ENCODE data around the gene FAT4. TPM values are rescaled to one million over a fixed set of nuclear protein-coding genes. Genes with fewer than 3 reads are reported as not detected.

FAT4 gene

DNA sequence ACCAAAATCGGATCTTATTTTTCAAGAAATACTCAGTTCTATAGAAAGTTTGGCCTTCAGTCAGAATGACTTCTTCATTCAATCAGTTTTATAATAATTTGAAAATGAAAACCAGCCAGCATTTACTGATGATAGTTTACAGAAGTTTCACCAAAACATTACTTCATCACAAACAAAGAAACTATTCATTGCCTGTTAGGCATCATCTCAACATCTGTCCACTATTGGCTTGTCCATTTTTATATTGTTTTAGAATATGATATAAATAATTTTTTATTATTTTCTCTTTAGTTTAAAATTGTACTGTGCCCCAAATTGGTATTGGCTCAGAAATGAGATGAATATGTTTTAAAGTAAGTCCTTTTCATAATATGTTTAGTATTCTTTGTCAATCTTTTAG is 38.4 kb downstream of the FAT4 start:
- Histone ChIP-seq H3K4me1 (ENCODE audit: control insufficient read depth, insufficient read depth, low read length) (no peaks in the 10 kb centered on the region), H3K4me3 (ENCODE audit: low read length) (no peak overlapping the region), H3K4me2 (ENCODE audit: low read length) (no peak overlapping the region), H3K9ac (ENCODE audit: low read depth, low read length) (no peak overlapping the region), H3K9me3 (replicated peaks; ENCODE audit: low read length) (no peaks in the 10 kb centered on the region), H3K27me3 (ENCODE audit: control insufficient read depth, insufficient read depth, low read length) (no peaks in the 10 kb centered on the region), H3K36me3 (ENCODE audit: insufficient read depth, low read length) (no peaks in the 10 kb centered on the region)

DNA sequence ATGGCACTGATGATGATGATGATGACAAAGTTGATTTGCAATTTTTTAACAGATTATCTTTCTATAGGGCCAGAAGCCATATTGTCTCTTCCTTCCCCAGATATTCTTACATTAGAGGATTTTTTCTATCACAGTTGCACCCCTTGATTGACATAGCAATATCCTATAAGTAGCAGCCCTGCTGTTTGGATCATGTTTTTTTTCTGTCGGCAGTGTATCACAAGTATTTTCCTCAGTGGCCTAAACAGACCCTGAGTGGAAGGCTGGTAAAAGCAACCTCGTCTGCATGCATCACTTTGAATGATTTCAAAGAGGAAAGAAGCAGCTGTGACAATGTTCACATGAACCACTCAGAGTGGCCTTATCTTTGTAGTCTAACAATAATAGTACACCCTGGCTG is 41.0 kb downstream of the FAT4 start:
- no peak overlapping the region for H3K9ac ChIP-seq (ENCODE audit: low read depth, low read length)
- H3K27me3 ChIP-seq (ENCODE audit: control insufficient read depth, insufficient read depth, low read length), result no peaks in the 10 kb centered on the region
- no peaks in the 10 kb centered on the region for H3K36me3 ChIP-seq (ENCODE audit: insufficient read depth, low read length)
- H3K9me3 ChIP-seq (replicated peaks; ENCODE audit: low read length), result no peaks in the 10 kb centered on the region
- H3K4me3 ChIP-seq (ENCODE audit: low read length), result no peak overlapping the region
- H3K4me1 ChIP-seq (ENCODE audit: control insufficient read depth, insufficient read depth, low read length), result no peaks in the 10 kb centered on the region
- H3K4me2 ChIP-seq (ENCODE audit: low read length), result no peak overlapping the region

DNA sequence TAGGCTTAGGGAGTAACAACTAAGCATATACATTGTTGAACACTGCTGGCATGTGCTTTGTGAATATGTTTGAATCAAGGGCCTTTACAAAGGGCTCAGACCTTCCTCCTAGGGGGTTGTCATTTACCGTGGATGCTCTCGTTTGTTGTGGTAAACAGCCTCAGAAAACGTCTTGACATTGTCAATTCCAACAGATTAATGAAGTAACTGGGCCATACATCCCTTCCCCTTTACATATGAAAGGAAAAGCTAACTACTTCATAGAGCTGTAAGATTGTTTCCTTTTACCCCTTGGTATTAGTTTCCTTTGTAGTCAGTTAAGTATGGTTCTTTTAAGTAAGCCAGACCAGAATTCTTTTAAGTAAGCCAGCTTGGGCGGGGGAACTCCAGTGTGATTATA is 42.9 kb downstream of the FAT4 start:
- Histone ChIP-seq H3K9me3 (replicated peaks; ENCODE audit: low read length) (no peaks in the 10 kb centered on the region), H3K4me2 (ENCODE audit: low read length) (no peak overlapping the region)

DNA sequence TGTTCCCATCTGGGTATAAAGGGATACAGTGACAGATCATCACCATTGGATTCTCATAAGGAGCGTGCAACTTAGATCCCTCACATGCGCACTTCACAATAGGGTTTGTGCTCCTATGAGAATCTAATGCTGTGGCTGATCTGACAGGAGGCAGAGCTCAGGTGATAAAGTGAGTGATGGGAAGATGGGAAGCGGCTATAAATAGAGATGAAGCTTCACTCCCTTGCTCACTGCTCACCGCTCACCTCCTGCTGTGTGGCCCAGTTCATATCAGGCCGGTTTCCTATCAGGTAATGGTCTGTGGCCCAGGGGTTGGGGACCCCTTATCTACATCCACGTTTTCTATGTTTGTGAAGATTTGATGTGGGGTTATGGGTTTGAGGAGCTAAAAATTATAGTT is 43.7 kb downstream of the FAT4 start:
- Histone ChIP-seq H3K4me1 (ENCODE audit: control insufficient read depth, insufficient read depth, low read length) (no peaks in the 10 kb centered on the region), H3K9me3 (replicated peaks; ENCODE audit: low read length) (no peaks in the 10 kb centered on the region), H3K9ac (ENCODE audit: low read depth, low read length) (no peak overlapping the region), H3K4me2 (ENCODE audit: low read length) (no peak overlapping the region), H3K27me3 (ENCODE audit: control insufficient read depth, insufficient read depth, low read length) (no peaks in the 10 kb centered on the region), H3K36me3 (ENCODE audit: insufficient read depth, low read length) (no peaks in the 10 kb centered on the region), H3K4me3 (ENCODE audit: low read length) (no peak overlapping the region)

More for the DNA sequence above, 42.9 kb downstream of the FAT4 start:
- H3K4me1 ChIP-seq (ENCODE audit: control insufficient read depth, insufficient read depth, low read length), result no peaks in the 10 kb centered on the region
- no peak overlapping the region for H3K9ac ChIP-seq (ENCODE audit: low read depth, low read length)
- H3K27me3 ChIP-seq (ENCODE audit: control insufficient read depth, insufficient read depth, low read length), result no peaks in the 10 kb centered on the region
- no peaks in the 10 kb centered on the region for H3K36me3 ChIP-seq (ENCODE audit: insufficient read depth, low read length)
- H3K4me3 ChIP-seq (ENCODE audit: low read length), result no peak overlapping the region

DNA sequence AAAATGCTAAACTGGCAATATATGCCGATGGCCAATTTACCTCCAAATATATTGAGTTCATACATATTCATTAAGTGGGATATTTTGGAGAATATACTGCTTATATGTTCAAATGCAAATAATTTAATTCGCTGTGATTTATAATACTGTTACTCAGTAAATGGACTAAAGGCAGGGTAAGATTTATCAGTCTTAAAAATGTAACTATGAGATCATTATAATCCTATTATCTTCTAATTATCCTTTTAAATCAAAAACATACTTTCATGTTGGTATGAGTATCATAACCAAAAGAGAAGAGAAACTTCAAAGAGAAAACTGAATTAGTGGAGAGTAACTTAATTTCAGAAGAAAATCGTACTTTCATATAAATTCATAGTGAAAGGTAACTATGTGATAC is 44.6 kb downstream of the FAT4 start:
- H3K27me3 ChIP-seq (ENCODE audit: control insufficient read depth, insufficient read depth, low read length), result no peaks in the 10 kb centered on the region
- H3K9ac ChIP-seq (ENCODE audit: low read depth, low read length), result no peak overlapping the region
- H3K4me1 ChIP-seq (ENCODE audit: control insufficient read depth, insufficient read depth, low read length), result no peaks in the 10 kb centered on the region
- H3K9me3 ChIP-seq (replicated peaks; ENCODE audit: low read length), result no peaks in the 10 kb centered on the region
- H3K4me2 ChIP-seq (ENCODE audit: low read length), result no peak overlapping the region
- no peaks in the 10 kb centered on the region for H3K36me3 ChIP-seq (ENCODE audit: insufficient read depth, low read length)
- H3K4me3 ChIP-seq (ENCODE audit: low read length), result no peak overlapping the region

DNA sequence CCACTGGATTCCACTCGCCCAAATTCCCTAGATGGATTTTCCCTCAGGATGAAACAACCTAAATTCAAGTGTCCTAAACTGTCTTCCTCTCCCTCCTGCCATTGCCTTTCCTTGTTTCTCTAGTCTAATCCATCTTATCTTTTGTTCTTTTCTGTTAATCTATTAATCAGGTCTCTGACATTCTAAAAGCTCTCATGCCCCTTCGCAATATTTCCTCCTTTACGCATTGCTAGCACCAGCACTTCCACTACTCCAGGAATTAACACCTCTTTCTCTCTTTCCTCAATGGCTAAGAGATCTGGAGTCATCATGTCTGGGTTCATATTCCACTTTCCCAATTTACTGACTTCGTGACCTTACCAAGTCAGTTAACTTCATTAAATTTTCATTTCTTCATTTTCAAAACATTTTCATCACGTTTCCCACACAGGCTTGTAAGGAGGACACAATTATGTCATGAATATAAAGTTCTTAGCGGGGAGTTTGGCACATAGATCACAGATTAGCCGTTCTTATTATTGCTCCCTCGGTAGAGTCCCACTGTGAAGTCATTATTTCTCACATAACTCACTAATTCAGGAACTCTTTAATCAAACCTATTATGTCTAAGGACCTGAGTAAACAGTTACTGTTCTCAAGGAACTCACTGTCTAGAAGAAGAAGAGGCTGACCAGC is 45.3 kb downstream of the FAT4 start:
- Histone ChIP-seq H3K9me3 (replicated peaks; ENCODE audit: low read length) (no peaks in the 10 kb centered on the region), H3K27me3 (ENCODE audit: control insufficient read depth, insufficient read depth, low read length) (no peaks in the 10 kb centered on the region), H3K4me3 (ENCODE audit: low read length) (no peak overlapping the region), H3K4me2 (ENCODE audit: low read length) (no peak overlapping the region), H3K36me3 (ENCODE audit: insufficient read depth, low read length) (no peaks in the 10 kb centered on the region), H3K9ac (ENCODE audit: low read depth, low read length) (no peak overlapping the region), H3K4me1 (ENCODE audit: control insufficient read depth, insufficient read depth, low read length) (no peaks in the 10 kb centered on the region)

DNA sequence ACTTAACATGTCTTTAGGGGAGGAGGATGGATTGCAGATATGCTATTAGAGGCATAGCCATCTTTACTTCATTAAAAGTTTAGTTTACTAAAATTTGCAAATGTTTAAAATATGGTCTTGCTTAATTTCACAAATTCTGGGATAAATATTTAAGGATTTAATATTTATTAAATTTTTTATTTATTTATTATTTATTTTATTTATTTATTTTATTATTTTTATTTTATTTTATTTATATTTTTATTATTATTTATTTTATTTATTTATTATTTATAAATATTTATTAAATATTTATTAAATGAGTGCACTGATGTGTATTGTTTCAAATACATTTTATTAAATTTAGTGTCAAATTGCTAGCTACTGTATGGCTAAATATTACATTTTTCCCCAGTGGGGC is 46.0 kb downstream of the FAT4 start:
- Histone ChIP-seq H3K9me3 (replicated peaks; ENCODE audit: low read length) (no peaks in the 10 kb centered on the region), H3K4me3 (ENCODE audit: low read length) (no peak overlapping the region), H3K4me1 (ENCODE audit: control insufficient read depth, insufficient read depth, low read length) (no peaks in the 10 kb centered on the region), H3K9ac (ENCODE audit: low read depth, low read length) (no peak overlapping the region), H3K27me3 (ENCODE audit: control insufficient read depth, insufficient read depth, low read length) (no peaks in the 10 kb centered on the region), H3K36me3 (ENCODE audit: insufficient read depth, low read length) (no peaks in the 10 kb centered on the region), H3K4me2 (ENCODE audit: low read length) (no peak overlapping the region)

Small RNA genes lying within 50 kb of the gene (small RNA-seq; reads per million reads assigned to genes)
- gene RF00019, result not detected

All from skeletal muscle satellite cell (primary cell).